Measurements from ENCODE around the gene FAXDC2.

Gene FAXDC2

DNA sequence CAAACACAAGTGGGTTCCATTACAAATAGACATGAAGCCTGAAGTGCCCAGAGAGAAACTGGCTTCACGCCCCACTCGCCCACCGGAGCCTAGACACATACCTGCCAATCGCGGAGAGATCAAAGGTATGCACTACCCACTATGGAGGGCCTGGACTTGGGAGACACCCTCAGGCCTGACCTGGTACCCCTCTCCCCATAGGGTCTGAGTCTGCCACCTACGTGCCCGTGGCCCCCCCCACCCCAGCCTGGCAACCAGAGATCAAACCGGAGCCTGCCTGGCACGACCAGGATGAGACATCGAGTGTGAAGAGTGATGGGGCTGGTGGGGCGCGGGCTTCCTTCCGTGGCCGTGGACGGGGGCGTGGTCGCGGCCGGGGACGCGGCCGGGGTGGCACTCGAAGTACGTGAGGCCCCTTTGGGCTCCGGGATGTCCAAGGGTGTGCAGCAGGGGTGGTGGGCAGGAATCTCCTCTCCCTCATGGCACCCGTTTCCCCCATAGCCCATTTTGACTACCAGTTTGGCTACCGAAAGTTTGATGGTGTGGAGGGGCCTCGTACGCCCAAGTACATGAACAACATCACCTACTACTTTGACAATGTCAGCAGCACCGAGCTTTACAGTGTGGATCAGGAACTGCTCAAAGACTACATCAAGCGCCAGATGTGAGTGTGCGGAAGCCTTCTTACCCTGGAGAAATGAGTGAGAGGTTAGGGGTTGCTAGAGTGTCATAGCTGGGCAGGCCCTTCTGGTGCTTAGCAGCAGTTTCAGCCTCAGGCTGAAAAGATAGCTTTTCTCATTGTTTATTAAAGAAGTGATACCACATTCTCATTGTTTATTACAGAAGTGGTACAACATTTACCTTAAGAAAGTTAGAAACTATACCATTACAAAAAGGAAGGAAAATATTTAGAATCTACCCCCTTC lies 56.5 kb downstream of the FAXDC2 start:
- no peak for DNase-seq

DNA sequence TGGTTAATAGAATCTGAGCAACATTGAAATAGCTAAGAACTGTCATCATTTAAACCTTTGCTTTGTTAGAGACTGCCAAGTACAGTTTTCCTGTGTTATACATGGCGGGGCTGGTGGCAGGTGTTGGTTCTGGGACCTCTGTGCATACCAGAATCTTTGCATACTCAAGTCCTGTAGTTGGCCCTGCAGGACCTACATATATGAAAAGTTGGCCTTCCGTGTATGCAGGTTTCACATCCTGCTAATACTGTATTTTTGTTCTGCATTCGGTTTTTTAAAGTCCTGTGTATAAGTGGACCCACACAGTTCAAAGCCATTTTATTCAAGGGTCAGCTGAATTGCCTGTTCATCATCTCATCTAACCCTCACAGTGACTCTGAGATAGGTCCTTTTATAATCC lies 58.9 kb downstream of the FAXDC2 start:
- DNase-seq = no peak

DNA sequence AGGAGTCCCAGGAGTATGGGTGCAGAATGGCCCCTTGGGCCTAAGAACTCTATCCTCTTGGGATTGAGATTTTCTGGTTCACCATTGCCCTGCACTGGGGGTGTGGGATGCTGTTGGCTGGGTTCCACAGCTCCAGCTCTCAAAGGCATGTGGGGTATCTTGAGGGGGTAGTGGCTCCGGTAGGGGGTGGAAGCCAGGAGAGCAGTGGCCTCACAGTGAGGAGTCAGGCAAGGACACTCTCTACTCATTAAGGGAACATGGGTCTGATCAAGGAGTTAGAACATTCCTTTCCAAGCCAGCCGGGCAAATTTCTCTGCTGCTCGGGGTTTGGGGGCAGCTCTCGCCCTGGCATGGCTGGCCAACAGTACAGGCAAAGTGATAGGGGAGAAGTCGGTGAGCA lies 62.2 kb downstream of the FAXDC2 start:
- DNase-seq = no peak

DNA sequence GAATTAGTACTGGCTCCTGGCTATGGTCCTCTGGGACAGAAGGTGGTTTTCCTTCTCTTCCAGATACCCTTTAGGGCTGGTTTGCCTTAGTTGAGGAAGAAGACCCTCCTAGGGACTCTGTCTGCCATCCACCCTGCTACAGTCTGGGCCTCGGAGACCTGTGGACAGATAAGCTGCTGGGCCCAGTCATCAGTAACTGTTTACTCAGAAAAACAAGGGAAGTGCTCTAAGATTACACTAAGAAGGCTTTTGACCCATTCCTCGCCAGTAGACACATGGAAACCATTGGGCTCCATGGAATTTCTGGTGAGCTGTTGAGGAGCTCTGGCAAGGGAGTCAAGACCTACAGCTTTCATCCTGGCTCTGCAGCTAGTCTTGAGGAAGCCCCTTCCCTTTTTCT lies 64.0 kb downstream of the FAXDC2 start:
- no peak for DNase-seq

DNA sequence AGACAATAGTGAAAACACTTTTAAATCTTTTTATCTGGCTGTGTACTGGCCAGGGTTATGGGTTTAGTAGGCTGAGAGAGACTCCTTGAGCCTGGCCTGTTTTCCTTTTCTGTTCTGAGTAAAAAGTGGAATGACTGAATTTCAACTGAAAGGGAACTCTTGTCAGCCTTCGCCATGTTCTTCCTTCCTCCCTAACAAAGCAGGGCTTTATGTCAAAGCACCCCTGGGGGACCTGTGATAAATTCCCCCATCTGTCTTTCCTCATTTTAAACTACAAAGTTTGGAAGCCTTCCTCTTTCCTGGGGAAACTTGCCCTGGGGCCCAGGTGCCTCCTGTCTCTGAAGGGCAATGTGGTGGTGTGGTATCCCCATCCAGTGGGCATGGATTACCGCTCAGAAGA lies 65.5 kb downstream of the FAXDC2 start:
- no peak for DNase-seq

DNA sequence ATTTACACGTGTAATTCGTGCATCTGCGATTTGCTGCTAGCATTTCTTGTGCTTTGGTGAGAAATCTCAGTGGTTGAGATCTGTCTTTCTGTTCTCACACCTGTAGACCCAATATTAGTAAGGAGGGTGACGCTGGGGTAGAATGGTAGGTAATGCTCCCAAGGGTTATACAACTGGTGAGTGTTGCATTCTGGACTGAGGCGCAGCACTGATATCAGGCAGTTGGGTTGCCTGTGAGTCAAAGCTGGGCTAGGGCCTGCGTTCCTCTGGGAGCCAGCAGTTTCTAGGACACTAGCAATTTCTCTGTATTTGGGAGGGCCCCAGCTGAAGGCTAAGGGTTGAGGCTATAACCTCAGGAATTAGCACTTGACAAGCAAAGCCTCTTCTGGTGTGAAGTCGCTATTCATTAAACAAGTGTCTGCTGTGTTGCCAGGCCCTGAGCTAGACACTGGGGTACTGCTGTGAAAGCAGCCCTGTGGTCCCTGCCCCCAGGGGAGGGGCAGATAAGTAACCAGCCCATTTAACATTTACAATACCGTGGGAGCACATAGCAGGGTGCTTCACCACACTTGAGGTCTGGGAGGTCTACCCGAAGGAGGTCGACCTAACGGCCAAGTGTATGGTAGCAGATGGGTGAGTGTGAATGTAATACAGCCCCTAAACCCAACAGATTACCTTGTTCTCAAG lies 66.5 kb downstream of the FAXDC2 start:
- no peak for DNase-seq

DNA sequence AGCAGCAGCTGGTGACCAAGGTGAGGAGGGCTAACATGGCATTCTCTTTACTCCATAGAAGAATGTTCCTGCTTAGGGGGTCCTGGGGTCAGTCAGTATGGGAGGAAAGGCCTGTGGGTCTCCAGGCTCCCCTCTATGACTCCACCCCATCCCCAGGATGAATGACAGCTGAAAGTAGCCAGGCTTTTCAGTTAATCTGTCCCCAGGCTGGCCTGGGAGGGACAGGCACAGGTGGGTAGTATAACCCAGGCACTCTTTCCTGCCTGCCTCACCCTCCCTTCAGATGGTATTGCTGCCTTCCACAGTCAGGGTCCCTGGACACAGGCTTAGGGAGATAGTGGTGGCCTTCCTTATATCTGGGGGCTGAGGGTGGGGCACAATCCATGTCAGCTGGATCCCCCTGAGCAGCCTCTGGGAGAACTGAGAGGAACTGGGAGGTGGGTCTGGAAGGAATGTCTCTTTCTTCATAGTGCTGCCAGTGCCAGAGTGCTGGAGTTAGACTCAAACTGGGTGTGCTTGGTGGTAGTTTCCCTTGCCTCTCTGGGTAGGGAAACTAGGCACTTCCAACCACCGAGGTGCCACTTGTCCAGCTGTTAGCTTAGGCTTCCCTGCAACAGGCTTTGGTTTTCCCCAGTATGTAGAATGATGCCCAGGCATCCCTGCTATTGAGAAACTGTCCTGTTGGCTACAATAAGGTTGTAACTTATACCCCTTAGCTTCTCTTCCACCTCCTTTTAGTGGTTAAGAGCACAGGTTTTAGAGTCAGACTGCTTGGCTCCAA lies 67.4 kb downstream of the FAXDC2 start:
- no peak for DNase-seq

DNA sequence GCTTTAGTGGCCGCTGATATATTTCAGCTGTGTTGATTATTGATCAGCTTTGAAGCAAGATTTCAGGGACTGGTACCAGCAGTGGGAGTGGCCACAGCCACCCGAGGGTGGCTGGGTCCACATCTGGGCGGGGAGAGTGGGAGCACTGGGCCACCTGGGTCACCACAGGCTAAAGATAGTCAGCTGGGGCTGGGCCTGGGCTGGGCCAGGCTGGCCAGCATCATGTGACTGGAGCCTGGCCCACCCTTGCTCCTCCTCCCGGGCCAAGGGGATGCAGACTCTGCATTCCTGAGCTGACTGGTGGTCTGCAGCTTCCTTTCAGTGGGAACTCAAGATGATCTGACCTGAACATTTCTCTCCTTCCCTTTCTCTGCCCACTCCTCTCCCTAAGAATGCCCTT lies 68.1 kb downstream of the FAXDC2 start:
- no peak for DNase-seq

DNA sequence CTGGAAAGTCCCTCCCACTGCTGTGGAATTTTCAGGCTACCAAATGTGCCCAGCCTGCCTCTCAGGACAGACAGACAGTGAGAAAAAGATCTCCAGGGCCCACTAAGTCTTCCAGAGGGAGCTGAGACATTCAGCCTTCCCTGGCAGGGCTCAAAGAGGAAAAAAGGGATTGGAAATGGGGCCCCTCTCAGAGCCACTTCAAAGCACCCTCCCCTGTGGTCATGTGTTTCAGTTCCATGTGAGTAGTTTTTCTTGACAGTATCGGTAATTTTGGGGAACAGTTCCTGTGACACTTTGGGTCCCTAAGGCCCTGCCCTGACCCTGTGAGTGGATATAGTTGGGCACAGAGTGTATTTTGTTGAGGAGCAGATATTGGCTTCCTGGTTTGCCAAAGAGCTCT lies 70.3 kb downstream of the FAXDC2 start:
- DNase-seq = no peak

DNA sequence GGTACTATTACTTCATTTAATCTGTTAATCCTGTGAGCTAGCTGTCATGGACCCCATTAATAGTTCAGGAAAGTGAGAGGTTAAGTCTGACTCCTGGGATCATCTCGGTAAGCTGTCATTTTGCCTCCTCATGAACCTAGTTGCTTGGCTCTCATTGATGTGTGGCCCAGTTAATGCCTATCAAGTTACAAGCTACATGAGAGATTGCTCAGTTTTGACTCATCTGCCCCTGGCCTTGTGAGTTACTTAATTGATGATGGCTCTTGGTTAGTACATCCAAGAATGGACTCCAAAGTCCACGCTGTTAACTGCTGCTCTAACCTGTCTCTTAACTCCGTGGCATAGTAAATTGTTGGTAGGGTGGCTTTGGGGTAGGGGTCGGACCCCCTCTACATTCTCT lies 71.3 kb downstream of the FAXDC2 start:
- DNase-seq = no peak

DNA sequence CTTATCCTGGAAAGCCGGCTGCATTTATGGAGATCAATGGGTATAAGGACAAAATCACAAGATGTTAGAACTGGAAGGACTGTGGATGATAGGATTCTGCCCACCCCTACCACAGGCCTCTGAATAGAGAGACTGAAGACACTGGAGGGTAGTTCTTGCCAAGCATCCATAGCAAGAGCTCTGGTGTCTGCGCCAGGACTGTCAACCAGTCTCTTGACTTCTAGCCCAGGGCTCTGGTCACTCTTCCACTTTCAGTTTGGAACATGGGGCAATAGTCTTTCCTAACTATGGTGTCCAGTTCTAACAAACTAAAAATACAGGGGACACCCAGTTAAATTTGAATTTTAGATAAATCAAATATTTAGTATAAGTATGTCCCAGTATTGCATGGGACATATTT lies 71.9 kb downstream of the FAXDC2 start:
- no peak for DNase-seq

DNA sequence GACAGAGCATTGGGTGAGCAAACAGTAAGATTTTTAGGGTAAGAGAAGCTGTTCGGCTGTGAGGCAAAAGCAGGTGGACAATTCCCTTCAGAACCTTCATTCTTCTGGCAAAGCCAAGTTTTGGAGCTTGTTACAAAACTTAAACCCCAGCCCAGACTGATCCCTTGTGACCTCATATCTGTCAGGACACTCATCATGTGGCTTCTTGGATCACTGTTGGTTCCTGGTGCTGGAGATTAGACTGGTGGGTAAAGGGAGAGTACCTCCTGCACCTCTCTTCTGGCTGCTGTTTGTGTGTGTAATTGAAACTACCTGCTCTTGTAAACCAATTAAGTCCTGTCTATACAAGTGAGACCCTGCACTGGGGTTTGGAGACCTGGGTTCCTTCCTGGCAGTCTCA lies 74.2 kb downstream of the FAXDC2 start:
- no peak for DNase-seq

DNA sequence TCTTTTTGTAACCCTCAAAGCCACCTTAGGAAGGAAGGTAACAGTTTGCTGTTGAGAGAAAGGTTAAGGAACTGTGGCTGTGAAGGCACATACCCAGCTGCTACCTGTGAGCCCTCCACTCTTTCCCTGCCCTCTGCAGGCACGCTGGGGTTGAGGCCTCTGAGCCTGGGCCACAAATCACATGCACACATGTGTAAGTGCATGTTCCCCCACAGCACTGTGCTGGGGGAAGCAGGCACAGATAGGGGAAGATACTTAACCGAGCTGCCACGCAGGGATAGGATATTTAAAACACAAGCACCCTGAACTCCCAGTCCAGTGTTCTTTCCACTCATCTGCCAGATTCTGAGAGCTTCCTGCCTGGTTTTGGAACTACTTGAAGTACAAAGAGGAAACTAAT lies 77.1 kb downstream of the FAXDC2 start:
- no peak for DNase-seq

DNA sequence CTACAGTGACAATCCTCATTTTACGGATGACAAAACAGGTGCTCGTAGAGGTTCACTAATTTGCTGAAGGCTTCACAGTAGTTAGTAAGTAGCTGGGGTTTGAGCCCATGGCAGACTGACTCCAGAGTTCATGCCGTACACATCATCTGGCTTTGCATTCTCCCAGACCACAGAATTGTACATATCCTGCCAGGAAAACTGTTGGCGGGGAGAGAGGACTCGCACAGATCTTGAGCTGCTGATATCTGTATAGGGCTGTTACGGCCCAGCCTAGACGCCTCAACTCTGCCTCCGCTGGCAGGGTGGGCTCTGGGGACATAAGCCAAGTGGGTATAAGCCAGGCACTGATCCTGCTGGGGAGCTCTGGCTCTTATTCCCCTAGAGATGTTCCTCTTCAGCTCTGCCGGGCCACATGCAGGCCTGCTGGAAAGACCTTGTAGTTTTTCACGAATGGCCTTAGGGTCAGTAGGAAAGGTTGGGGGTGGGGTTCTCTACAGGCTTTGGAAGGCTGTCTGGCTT lies 79.0 kb downstream of the FAXDC2 start:
- DNase-seq = no peak

DNA sequence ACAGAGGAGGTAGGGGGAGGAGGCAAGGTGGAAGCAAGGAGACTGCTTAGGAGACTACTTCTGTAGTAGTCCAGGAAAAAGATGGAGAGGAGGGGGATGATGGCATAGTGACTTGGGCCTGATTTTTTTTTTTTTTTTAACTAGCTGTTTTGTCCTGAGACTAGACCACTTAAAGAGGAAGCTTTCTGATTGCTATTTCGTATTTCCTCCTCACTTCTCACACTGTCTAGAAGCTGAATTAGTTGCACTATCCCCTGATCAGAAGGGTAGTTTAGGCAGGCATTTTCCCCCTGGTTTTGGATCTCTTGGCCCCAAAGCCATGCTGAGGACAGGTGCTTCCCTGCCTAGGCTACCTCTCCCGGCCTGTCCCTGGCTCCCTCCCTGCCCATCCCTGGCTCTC lies 80.3 kb downstream of the FAXDC2 start:
- DNase-seq = no peak
